Measurements from ENCODE around the gene TBC1D20. TPM values are rescaled to one million over a fixed set of nuclear protein-coding genes. Genes with fewer than 3 reads are reported as not detected.

Gene TBC1D20
- total RNA-seq, 3 donors from 2014 or later (not counting 1 experiment from before 2014, with no cell fraction given): 32.5 to 47.6 (median 44.2) TPM

DNA sequence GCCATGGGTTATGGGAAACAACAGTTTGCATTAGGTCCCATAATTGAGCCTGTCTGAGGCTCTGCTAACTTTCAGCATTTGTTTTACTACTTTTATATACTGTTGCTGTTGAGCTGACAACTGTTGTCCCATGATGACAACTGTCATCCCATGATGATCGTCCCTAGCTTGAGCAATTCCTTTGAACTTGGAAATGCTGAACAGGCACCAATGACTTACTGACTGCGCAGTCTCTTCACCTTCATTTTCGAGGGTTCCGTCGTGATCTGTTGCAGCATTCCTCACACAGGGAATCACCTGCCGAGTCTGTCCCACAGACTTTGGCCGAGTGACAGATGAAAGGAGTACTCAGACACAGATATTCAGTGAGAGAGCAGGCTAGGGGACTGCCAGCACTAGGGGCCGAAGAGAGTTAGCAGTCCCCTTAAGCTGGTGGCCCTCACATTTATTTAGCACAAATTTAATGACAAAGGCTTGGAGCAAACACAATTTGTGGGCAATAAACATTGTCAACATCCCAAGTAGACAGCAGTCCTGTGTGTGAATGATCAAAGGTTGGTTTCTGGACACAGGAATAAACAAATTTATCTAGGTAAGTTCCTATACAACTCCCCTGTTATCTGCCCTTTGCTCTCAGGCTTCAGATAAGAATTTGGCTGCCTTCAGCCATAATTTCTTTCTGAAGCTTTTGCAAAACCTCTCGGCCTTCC lies 10.0 kb upstream of the TBC1D20 start:
- H3K27me3 ChIP-seq (ENCODE audit: control insufficient read depth, insufficient read depth, low read length): no peaks in the 10 kb centered on the region
- no peaks in the 10 kb centered on the region for H3K9me3 ChIP-seq (ENCODE audit: control insufficient read depth, insufficient read depth, low read length)
- Mint-ChIP-seq H3K27ac (peak overlapping the region in 1 of 2 donors; percentile 51), H3K4me1 (no peaks in the 10 kb centered on the region), H3K4me3 (no peak overlapping the region), H3K36me3 (no peaks in the 10 kb centered on the region), H3K9me3 (no peaks in the 10 kb centered on the region), H3K27me3 (ENCODE audit: low read depth in 2 of 2) (peaks cover 2 to 19% of the 10 kb centered on the region in 2 donors)
- WGBS (ENCODE audit: insufficient coverage): 93% methylated on average over 9 of the region's 9 CpGs
- no peaks in the 10 kb centered on the region for H3K36me3 ChIP-seq (ENCODE audit: control insufficient read depth, insufficient read depth, low read length)
- H3K27ac ChIP-seq (ENCODE audit: low read length): no peak overlapping the region
- DNase-seq (no peak), ATAC-seq (no peak)
- TF ChIP-seq, protein P1, sequence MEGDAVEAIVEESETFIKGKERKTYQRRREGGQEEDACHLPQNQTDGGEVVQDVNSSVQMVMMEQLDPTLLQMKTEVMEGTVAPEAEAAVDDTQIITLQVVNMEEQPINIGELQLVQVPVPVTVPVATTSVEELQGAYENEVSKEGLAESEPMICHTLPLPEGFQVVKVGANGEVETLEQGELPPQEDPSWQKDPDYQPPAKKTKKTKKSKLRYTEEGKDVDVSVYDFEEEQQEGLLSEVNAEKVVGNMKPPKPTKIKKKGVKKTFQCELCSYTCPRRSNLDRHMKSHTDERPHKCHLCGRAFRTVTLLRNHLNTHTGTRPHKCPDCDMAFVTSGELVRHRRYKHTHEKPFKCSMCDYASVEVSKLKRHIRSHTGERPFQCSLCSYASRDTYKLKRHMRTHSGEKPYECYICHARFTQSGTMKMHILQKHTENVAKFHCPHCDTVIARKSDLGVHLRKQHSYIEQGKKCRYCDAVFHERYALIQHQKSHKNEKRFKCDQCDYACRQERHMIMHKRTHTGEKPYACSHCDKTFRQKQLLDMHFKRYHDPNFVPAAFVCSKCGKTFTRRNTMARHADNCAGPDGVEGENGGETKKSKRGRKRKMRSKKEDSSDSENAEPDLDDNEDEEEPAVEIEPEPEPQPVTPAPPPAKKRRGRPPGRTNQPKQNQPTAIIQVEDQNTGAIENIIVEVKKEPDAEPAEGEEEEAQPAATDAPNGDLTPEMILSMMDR (IDR thresholded peaks at IDR 0.05): no peak
- intact Hi-C loops (cut with micrococcal nuclease): no loop called here
- H3K4me1 ChIP-seq (ENCODE audit: control insufficient read depth, insufficient read depth, low read length): no peaks in the 10 kb centered on the region
- no peak overlapping the region for H3K4me3 ChIP-seq (ENCODE audit: low read length)

DNA sequence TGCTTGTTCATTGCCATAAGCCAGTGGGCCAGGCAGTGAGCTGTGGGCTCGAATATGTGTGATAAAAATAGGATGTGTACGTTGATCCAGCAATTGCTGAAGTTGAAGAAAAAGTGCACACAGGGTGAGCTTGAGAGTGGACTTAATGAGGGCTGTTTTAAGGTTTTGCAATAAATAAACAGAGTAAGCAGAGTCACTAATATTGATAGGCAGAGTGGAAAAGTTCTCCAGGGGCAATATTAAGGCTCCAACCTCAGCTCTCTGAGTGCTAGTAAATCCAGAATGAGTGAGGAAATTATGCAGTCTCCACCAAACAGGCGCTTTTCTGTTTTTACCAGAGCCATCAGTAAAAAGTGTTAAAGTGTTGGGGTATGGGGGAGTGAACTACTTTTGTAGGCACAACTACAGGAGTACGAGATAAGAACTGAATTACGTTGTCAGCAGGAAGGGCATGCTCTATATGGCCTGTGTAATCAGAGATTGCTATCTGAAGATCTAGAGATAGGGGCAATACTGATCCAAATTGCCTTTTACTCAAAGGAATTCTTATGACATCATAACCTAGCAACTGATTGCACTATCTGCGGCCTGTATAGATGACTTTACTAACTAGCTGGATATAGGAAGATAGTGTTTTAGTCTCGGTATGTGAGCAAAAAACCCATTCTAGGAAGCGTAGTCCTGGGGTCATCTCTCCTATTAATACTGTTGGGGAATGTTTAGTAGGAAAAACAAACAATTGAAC lies 7.6 kb upstream of the TBC1D20 start:
- no peaks in the 10 kb centered on the region for H3K9me3 Mint-ChIP-seq
- Histone ChIP-seq H3K36me3 (ENCODE audit: control insufficient read depth, insufficient read depth, low read length) (no peaks in the 10 kb centered on the region), H3K4me3 (ENCODE audit: low read length) (no peak overlapping the region), H3K9me3 (ENCODE audit: control insufficient read depth, insufficient read depth, low read length) (no peaks in the 10 kb centered on the region), H3K27ac (ENCODE audit: low read length) (no peak overlapping the region), H3K27me3 (ENCODE audit: control insufficient read depth, insufficient read depth, low read length) (no peaks in the 10 kb centered on the region), H3K4me1 (ENCODE audit: control insufficient read depth, insufficient read depth, low read length) (no peaks in the 10 kb centered on the region)
- H3K36me3 Mint-ChIP-seq: no peaks in the 10 kb centered on the region
- ATAC-seq (peak in 1 of 3 donors; percentile 30), DNase-seq (no peak)
- no peak overlapping the region for H3K27ac Mint-ChIP-seq
- H3K4me3 Mint-ChIP-seq: no peak overlapping the region
- H3K27me3 Mint-ChIP-seq (ENCODE audit: low read depth in 2 of 2): peaks cover 5 to 26% of the 10 kb centered on the region in 2 donors
- WGBS (ENCODE audit: insufficient coverage): 82% methylated on average over 7 of the region's 8 CpGs
- TF ChIP-seq, protein P1 (IDR thresholded peaks at IDR 0.05): no peak
- intact Hi-C loops (cut with micrococcal nuclease): no loop called here
- no peaks in the 10 kb centered on the region for H3K4me1 Mint-ChIP-seq

- intact Hi-C loops (cut with micrococcal nuclease): no loop called here
- TF ChIP-seq, protein P1 (IDR thresholded peaks at IDR 0.05): no peak
- no peaks in the 10 kb centered on the region for H3K9me3 ChIP-seq (ENCODE audit: control insufficient read depth, insufficient read depth, low read length)
- Mint-ChIP-seq H3K4me3 (no peak overlapping the region), H3K27ac (no peak overlapping the region), H3K4me1 (peaks cover 6% of the 10 kb centered on the region in 2 donors), H3K9me3 (no peaks in the 10 kb centered on the region), H3K27me3 (ENCODE audit: low read depth in 2 of 2) (peaks cover 5 to 26% of the 10 kb centered on the region in 2 donors), H3K36me3 (no peaks in the 10 kb centered on the region)
- H3K27ac ChIP-seq (ENCODE audit: low read length): no peak overlapping the region
- H3K4me3 ChIP-seq (ENCODE audit: low read length): no peak overlapping the region
- DNase-seq (no peak), ATAC-seq (no peak)
- 95% methylated on average over 7 of the region's 7 CpGs for WGBS (ENCODE audit: insufficient coverage)
- H3K4me1 ChIP-seq (ENCODE audit: control insufficient read depth, insufficient read depth, low read length): peaks cover 5% of the 10 kb centered on the region
- H3K27me3 ChIP-seq (ENCODE audit: control insufficient read depth, insufficient read depth, low read length): no peaks in the 10 kb centered on the region
- no peaks in the 10 kb centered on the region for H3K36me3 ChIP-seq (ENCODE audit: control insufficient read depth, insufficient read depth, low read length)
Measured at GRCh38 chr20:467755-468154, 5.4 kb upstream of the TBC1D20 start.

Data from natural killer cell (primary cell).